GM21390 (cell line): ENCODE data around the gene ELAVL3.

Experiments
- ATAC-seq: cut with Tn5 transposase; IDR thresholded peaks from one replicate; pipeline ENCODE4 v1.9.1; 2021; ENCODE audit not compliant: unreplicated experiment

ELAVL3 gene

DNA sequence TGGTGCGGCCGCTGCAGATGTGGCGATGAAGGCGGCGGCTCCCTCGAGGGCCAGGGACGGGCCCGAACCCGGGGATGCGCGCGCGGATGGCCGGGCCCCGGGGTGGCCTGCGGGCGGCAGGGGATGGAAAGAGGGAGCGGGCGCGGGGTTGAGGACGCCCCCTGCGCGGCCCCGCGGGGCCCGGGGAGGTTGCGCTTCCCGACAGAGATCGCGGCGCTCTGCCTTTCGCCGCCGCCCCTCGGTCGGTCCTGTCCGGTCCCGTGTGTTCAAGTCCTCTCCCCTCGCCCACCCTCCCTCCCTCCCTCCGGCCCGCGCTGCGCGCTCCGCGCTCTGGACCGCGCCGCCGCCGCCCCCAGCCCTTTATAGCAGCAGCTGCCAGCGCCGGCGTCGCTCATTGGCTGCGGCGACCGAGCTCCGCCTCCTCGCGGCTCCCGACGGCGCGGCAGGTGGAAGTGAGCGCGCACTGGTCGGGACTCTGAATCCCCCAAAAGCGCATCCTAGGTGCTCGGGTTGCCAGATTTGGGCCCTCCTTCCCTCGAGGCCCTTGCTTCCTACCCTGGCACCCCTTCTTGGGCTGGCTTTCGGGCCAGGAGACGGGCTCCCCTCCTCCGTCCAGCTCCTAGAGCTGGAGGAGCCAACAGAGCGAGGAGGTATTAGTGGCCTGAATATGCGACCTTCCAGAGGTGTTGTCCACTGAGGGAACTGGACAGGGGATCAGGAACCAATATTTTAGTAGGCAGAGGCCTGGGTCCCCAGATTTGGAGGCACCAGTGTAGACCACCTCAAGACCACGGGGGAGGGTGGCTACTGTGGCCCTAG is at the start of gene ELAVL3:
ELAVL3 (minus strand) TSS at position 332 of the 819 bp plus-strand sequence. CDS start 438 bp downstream, outside the sequence.
- no peak for ATAC-seq

DNA sequence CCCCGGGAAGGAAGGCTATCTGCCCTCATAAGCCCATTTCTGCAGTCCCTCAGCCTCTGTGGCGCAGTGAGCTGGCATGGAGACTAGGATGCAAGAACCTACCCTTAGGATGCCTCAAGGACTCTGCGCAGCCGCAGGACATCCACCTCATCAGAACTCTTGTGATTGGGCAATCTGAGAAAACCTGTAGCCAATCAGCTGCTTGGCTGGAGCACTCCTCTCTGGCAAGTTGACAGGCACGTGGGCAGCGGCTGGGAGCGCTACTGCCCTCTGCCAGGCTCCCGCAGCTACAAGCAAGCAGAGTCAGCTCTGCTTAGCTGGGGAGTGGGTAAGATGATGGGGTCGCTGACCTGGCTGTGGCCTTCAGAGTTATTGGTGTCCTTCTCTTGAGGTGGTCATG is 49.6 kb upstream of the ELAVL3 start:
- no peak for ATAC-seq

DNA sequence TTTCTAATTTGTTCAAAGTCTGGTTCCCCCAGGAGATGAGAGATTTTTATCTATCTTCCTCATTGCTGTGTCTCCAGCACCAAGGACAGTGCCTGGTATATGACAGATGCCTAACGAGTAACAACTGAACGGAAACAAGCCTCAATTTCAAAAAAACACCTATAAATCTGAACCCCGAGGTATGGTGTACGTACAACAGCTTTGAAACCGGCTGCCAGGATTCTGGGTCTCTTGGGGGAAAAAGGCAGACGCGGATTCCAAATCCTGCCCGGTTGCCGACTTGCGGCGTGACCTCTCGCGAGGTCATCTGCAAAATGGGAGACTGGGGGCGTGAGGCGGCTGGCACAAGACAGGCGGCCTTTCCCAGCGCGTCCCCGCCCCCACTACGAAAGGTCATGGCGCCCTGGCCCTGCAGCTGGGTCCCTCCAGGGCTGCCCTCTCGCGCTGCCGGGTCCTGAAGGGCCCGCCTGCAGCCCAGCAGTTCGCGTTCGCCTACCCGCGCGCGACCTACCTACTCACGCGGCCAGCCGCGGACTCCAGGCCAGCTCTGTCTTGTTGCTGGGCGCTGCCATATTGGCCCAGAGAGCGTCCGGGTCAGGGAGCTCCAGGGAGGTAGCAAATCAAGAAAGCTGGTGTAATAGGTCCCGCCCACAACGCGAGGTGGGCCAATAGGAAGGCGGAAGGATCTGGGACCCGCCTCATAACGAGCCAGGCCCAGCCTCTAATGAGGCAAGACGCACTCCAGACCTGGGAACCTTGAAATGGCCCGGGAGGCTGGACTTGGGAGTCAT is 47.9 kb upstream of the ELAVL3 start, which contains the start of gene ECSIT:
ECSIT (minus strand) TSS at position 584 of the 791 bp plus-strand sequence. CDS start 9,964 bp downstream, outside the sequence.
- peak; percentile 95 for ATAC-seq

DNA sequence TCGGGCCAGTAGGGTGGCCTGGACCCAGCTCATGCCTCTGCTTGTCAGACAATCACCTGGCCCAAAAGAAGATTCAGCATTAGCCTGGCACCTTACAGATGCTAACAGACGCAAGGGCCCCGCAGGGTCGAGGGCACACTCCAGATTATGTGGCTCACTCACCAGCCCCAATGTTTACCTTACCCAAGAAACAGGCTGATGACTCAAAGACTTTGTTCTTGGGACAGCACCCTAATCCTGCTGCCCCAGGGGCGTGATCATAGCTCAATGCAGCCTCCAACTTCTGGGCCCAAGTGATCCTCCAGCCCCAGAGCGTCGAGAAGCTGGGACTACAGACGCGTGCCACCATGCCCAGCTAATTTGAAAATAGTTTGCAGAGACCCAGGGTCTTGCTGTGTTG is 38.3 kb upstream of the ELAVL3 start:
- no peak for ATAC-seq

DNA sequence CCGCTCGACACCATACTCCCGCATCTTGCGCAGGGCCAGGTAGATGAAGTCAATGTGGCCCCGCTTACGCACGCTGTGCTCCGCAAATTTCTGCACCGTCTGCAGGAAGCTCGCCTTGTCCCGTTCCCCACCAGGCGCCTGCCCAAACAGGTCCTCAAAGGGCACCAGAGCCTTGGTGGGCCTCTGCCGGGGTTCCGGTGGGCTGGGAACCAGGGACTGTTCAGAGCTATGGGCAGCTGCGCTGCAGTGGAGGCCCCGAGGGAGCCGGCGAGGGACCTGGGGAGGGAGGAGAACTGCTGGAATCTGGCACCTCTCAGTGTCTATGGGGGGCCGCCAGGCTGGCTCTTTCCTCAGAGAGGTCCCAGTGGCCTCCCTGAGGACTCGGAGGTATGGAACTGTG is 33.1 kb upstream of the ELAVL3 start:
- no peak for ATAC-seq

DNA sequence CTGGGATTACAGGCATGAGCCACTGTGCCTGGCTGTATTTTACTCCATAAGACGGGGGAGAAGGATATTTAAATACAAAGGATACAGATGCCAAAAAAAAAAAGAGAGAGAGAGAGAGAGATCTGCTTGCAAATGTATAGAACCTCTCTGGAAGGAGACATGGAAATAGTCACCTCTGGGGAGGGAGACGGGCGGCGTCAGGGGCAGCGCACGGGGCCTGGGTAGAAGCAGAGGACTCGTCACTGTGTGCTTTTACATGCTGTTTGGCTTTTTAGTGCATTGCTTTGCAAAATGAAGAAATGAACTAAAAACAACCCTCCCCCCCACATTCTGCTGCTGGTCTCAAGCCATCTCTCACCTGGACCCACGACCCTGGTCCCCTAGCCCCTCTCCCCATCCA is 29.6 kb upstream of the ELAVL3 start:
- no peak for ATAC-seq

DNA sequence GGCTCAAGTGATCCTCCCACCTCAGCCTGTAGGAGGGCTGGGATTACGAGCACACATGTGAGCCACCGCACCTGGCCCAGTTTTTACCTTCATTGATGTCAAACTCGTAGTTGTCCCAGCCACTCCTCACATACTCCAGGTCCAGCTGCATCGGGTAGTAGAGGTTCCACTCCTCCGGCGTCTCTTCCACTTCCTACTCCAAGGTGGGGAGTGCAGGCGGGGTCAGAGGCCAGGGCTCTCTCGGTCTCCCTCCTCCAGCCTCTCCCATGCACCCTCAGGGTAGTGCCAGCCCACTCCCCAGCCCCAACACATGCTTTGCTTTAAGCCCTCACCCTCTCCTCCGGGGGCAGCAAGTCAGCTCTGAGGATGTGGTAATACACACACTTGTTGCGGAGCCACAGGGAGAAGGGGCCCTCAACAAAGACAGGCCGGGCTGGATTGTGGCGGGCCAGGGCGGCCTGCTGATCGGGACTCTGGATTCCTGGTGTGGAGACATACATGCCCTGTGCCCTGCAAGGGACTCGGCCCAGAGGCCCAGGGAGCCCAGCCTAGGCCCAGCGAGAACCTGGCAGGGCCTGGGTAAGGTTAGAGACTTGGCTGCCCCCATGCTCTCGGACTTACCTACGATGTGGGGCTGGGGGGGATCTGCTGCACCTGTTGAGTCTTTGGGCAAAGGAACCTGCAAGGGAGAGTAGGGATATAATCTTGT is 26.7 kb upstream of the ELAVL3 start:
- no peak for ATAC-seq

DNA sequence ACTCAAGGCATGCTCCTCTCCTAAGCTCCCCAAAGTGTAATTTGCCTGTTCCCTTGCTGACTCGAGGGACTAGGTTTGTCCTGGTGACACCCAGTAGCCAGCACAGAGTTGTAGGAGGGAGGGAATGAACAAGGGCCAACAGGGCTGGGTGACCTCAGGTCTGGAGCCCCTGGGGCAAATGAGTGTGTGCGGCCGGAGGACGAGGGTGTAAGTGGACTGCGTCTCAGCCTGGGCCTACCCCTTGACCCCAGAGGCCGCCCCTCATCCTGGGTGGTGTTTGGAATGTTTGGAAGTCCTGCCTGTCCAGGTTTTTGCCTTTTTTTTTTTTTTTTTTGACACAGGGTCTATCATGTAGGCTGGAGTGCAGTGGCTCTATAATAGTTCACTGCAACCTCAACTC is 26.1 kb upstream of the ELAVL3 start:
- ATAC-seq, result no peak

DNA sequence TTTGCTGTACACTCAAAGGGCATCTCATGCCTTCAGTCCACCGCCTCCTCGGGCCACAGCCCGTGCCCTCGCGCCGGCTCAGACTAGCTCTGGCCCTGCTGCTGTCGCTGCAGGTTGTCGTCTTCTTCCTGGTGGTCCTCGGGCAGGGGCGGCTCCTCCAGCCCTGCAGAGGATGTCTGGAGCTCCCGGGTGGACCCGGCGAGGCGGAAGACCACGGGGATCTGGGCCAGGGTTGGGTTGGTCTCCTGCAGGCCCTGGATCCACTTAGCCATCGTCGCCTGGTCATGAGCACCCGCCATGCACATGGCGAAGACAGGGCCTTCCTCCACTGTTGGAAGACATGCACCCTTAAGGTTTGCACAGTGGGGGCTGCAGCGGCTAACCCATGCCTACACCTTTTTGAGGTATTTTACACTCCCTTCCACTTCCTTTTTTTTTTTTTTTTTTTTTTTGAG is 25.3 kb upstream of the ELAVL3 start:
- peak; percentile 27 for ATAC-seq

DNA sequence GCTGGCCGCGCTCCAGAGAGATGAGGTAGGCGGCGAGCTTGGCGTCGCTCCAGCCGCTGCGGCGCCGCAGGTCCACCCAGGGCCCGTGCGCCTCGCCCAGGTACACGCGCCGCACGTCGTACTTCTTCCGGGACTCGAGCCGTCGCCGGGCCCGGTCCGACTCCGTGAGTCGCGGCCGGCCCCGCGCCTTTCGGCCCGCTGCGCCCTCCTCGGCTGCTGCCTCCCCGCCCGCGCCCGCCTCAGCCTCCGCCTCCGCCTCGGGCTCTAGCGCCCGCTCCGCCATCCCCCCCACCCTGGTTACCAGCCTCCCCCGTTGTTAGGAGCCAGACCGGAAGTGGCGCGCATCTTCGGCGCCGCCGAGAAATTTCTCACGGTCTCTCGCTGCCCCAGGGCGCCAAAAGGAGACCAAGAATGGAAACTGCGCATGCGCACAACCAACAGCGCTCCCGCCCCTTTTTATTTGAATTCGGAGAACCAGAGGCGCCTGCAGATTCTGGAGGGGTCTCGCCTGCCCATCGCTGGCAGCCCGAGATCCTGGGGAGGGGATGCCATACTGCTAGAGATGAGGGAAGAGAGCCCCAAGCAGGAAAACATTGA is 24.8 kb upstream of the ELAVL3 start, which contains the start of gene ZNF653:
ZNF653 (minus strand) TSS at position 336 of the 597 bp plus-strand sequence; CDS start at position 283, 53 bp downstream.
- ATAC-seq, result peak; percentile 37

DNA sequence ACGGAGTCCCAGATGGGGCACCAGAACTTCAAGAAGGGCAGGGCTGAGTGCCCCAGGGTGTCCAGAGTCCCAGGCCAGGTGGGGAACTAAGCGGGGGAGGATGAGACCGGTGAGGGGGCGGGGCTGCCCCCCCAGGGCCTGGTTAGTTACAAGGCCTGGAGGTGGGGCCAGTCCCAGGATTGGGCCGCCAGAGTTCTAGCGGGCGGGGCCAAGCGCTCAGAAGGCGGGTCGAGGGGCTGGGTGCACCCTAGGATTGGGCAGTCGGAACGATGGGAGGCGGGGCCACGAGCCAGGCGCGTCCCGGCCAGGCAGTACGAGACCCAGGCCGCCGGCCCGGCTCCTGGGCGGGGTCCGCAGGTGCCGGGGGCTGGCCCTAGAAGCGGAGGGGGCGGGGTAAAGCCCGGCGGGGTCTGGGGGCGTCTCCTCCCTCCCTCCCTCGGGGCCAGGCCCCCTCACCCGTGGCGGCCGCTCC is 24.2 kb upstream of the ELAVL3 start:
- peak; percentile 81 for ATAC-seq

DNA sequence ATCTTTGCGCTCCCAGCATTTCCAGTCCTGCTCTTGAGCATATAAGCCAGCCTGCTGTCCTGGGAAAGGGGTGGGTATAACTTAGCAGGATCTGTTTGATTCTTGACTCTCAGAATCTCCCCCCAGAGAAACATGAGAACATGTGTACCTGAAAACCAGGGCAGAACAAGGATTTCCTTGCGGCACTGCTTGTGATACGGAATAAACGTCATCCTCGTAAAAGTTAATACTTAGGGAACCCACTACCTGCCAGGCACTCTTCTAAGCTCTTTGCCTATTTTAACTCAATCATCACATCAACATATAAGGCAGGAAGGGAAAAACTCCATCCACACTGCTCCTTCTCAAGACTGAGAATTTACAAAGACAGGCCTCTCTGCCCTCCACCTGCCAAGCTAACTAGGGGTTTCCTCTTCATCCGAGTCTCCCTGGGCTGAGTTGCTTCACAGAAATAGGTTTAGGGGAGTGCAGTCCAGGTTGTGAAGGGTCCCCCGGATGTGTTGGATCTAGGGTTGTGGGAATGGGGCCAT is 23.7 kb upstream of the ELAVL3 start:
- no peak for ATAC-seq

DNA sequence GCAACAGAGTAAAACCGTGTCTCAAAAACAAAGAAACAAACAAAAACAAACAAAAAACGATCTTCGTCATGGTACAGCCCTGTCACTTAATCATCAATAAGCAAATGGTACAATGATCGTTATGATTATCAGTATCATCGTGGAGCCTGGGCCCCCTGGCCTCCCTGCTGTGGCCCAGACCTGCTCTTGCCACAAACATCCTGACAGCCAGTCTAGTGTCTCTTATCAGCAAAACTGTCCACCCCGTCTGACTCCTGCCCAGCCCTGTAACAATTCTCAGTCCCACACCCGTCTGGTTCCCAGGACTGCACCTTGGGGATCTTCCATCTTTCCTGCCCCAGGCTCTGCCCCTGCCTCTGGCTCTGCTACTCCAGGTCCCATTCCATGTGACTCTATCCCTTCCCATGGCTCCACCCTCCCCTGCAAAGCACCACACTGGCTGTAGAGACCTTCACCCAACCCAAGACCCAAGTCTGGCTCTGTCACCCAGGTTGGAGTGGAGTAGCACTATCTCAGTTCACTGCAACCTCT is 19.1 kb upstream of the ELAVL3 start:
- no peak for ATAC-seq

DNA sequence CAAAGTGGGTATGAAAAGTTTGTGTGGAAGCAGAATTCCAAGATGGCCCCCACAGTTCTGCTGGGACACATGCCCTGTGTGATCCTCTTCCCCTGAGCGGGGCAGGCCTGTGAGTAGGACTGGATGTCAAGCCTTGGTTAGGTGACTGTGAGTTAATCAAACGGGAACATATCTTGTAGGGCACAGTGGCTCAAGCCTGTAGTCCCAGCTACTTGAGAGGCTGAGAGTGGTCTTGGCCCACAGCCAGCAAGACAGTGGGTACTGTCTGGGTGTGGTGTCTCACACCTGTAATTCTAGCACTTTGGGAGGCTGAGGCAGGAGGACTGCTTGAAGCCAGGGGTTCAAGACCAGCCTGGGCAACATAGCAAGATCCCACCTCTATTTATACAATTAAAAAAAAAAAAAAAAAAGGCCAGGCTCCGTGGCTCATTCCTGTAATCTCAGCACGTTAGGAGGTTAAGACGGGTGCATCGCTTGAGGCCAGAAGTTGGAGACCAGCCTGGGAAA is 18.4 kb upstream of the ELAVL3 start:
- no peak for ATAC-seq

DNA sequence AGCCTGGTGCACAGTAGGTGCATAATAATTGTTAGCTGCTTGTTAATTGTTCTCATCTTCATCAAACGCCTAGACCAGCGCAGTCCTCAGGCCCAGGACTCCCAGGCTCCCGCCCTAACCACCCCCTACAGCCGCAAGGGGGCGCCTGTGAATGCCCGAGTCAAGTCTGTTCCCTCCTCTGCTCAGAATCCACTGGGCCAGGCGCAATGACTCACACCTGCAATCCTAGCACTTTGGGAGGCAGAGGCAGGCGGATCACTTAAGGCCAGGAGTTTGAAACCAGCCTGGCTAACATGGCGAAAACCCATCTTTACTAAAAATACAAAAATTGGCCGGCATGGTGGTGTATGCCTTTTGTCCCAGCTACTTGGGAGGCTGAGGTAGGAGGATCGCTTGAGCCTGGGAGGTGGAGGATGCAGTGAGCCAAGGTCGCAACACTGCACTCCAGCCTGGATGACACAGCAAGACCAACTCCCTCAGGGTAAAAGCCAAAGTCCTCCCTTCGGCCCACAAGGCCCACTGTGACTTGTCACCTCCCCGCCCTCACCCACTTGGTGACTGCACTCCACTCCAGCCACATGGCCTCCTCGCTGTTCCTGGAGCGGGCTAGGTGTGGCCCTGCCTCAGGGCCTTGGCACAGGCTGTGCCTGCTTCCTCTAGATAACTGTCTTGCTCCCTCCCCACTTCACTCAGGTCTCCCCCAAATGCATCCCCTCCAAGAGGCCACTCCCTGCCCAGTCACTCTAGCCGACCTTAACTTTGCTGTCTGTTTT is 15.7 kb upstream of the ELAVL3 start:
- no peak for ATAC-seq

DNA sequence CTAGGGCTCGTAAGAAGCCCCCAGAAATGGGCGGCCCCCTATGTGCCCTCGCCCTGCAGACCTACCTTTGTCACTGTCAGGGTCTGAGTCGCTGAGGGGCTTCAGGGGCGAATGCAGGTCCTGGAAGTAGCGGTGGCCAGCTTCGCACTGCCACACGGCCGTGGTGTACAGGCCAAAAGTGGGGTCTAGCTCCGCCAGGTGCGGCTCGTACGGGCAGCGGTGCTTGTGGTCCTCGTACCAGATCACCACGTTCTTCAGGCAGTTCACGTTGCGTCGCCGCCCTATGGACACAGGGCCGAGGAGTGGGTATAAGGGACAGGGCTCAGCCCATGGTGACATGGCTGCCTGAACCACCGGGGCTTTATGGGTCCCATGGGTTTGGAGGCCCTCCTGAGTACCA is 15.0 kb upstream of the ELAVL3 start:
- ATAC-seq, result no peak

DNA sequence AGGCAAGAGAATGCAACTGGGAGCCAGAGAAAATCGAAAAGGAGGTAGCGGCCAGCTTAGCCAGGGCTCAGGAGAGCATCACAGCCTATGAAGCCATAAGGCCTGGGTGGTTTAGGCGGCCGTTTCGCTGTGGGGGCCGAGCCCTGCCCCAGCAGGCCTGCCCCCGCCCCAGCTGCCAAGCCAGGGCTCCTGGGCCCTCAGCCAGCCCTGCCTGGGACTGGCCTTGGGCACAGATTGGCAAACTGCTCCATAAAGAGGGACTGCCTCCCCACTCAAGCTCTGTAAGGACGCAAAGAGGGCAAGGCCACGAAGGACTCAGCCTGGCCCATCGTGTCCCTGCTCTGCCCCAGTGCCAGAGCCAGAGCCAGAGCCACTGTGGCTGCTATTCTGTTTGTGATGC is 14.6 kb upstream of the ELAVL3 start:
- no peak for ATAC-seq

DNA sequence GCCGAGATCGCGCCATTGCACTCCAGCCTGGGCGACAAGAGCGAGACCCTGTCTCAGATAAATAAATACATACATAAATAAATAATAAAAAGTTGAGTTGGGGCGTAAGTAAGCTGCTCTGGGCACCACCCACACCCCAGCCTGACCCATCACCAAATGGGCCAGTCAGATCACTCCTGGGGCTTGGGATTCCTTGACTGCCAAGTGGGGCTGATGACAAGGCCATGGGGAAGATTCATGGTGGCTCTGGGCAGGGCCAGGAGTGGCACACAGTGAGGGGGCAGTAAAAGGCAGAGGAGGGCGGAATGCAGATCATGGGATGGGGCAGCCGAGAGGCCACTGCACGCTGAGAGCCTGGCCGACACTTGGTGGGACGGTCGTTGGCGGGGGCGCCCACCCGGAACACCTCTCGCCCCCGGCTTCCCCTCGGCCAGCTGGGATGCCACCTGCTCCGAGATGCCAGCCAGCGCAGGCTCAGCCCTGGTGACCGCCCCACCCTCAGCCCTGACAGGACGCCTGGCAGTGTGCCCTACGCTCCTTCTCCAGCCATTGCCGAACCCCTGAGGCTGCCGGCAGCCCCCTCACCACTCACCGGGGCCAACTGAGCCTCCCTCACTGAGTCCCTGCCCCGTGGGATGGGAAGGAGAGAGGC is 13.9 kb upstream of the ELAVL3 start:
- ATAC-seq, result no peak

DNA sequence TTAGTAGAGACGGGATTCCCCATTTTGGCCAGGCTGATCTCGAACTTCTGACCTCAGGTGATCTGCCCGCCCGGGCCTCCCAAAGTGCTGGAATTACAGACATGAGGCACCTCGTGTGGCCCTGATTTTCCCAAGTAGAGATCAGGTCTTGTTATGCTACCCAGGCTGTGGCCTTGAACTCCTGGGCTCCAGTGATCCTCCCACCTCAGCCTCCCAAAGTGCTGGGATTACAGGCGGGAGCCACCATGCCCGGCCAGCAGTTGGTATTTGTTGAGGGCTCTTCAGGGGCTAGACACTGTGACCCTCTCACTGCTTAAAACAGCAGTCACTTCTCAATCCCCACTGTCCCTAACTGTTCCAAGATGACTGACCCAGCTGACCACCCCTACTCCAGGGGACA is 8.5 kb upstream of the ELAVL3 start:
- no peak for ATAC-seq
